Activated naive CD4-positive, alpha-beta T cell treated with anti-CD3 and anti-CD28 coated beads, Interleukin-2, amount 50 U/mL, for 16 hours (primary cell): ENCODE results near the gene IL22RA2.
A peak's percentile ranks its signal among the peaks of the same experiment; 100 is the strongest.
"Not testable (repeated sequence)": the region's sequence is repeated elsewhere in the genome, so short reads cannot be mapped to it uniquely, and the experiment has no call there.

Experiments
- DNase-seq: peaks from one replicate; pipeline ENCODE4 v3.0.0-alpha.2; 2020

IL22RA2 gene

DNA sequence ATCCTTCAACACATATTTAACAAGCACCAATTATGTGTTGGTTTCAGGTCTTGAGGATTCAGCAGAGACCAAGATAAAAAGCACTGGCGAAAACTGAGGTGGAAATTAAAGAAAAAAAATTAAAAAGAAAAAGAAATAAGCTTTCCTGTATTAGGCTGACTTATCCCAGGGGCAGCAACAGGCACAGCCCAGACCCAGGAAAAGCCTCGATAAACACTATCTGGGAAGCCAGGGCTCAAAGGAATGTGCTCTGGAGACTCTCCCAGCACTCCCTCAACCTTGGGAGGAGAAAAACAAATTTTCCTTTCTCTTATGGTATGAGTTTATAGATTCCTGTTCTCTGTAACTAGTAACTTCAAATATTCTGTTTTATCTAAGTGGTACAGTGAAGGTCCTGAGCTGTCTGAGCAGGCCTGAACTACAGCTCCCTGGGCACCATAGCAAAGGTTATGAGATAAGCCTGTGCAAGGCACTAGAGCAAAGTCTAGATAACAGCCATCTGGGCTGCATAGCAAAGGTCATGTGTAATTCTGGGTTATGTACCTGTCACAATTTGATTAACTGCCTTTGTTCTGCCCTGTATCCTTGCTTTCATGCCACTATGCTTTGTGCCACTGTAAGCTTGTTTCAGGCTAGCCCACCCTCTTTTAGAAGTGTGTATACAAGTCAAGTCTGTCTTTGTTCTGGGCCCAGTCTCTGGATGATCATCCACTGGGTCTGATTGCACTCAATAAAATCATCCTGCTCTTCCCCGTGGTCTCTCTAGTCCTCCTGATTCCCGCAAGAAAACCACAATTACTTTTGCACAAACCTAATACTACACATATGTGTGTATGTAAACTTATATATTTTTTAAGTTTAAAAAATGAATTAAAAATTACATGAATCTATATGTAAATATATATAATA lies 54.0 kb downstream of the IL22RA2 start:
- DNase-seq, result no peak

DNA sequence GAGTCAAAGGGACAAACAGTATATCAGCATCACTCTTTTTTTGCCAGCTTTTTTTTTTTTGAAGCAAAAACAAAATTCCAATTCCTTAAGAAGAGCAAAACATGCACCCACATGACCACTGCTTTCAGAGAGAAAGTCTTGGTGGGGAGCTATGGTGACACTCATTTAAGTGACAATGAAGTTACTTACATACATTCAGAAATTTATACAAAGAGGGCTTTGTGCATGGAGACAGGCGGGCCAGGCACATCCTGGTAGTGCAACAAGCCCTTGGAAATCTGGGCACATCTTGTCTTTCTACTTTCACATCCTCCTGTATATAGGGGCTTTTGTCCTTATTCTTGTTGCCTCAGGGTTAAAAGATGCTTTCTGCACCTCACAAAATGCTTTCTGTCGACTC lies 55.9 kb downstream of the IL22RA2 start:
- no peak for DNase-seq

DNA sequence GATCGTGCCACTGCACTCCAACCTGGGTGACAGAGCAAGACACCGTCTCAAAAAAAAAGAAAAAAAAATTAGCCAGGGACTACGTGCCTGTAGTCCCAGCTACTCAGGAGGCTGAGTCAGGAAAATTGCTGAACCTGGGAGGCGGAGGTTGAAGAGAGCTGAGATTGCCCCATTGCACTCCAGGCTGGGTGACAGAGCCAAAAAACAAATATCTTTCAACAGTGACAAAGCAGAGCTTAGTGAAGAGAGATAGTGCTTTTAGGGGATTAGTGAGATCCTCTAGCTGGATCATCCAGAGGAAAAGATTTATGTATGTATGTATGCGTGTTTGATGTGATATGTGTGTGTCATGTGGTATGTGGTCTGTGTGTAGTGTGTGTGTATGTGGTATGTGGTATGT lies 56.6 kb downstream of the IL22RA2 start:
- DNase-seq, result no peak

DNA sequence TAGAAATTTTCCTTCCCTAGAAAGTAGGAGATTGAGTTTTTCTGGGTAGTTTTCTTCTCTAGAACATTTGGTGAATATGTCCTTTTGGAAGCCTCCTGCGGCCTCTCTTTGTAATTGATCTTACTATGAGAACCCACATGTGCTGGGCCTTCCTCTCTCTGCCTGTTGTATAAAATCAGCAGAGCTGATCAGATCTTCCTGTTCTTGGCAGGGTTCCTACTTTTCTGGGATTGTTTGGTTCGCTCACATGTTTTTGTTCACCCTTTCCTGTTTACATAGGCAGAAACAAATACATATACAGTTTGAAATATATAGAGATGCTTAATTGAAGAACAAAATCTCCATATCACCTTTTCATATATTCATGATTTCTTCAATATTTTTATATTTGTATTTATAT lies 57.8 kb downstream of the IL22RA2 start:
- no peak for DNase-seq

DNA sequence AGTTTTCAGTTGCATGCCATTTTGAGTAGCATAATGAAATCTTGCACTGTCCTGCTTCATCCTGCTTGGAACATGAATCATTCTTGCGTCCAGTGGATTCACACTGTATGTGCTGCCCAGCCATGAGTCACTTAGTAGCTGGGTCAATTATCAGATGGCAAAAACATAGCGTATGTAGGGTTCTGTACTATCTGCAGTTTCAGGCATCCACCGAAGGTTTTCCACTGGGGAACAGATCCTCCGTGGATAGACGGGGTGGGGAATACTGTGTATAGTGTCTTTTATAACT lies 61.4 kb downstream of the IL22RA2 start:
- no peak for DNase-seq

DNA sequence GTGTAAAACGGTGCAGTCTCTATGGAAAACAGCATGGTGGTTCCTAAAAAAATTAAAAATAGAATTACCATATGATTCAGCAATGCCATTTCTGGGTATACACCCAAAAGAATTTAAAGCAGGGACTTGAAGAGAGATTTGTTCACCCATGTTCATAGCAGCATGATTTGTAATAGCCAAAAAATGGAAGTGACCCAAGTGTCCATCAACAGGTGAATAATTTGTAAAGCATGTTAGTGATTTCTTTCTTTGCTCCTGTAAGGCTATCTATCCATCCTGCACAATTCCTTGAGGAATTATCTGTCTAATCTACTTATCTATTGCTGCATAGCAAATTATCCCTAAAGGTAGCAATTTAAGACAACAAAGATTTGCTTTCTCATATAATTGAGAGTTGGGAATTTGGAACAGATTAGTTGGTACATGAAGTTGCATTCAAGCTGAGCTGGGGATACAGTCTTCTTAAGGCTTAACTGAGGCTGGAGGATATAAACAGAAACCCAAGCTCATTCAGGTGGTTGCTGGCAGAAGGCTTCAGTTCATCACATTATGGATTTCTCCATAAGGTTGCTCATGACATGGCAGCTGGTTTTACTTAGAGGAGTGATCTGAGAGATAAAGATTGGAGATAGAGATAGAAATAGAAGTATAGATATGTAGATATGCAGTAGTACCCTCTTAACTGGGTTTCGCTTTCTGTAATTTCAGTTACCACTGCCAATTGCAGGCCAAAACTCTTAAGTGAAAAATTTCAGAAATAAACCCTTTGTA lies 62.0 kb downstream of the IL22RA2 start:
- no peak for DNase-seq

DNA sequence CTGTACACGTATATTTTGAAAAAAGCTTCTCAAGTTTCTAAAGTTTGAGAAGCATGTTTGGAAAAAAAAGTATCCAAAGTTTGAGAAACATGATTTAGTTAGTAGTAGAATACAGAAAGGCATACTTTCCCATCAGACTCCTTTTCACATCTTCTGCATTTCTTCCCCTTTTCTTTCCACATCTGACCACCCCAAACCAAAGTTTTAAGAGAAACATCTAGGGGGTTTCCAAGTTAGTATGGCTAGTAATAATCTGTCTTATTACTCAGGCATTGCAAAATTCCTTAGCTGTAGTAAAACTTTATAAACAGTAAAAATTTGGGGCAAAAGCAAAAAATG lies 65.7 kb downstream of the IL22RA2 start:
- no peak for DNase-seq

DNA sequence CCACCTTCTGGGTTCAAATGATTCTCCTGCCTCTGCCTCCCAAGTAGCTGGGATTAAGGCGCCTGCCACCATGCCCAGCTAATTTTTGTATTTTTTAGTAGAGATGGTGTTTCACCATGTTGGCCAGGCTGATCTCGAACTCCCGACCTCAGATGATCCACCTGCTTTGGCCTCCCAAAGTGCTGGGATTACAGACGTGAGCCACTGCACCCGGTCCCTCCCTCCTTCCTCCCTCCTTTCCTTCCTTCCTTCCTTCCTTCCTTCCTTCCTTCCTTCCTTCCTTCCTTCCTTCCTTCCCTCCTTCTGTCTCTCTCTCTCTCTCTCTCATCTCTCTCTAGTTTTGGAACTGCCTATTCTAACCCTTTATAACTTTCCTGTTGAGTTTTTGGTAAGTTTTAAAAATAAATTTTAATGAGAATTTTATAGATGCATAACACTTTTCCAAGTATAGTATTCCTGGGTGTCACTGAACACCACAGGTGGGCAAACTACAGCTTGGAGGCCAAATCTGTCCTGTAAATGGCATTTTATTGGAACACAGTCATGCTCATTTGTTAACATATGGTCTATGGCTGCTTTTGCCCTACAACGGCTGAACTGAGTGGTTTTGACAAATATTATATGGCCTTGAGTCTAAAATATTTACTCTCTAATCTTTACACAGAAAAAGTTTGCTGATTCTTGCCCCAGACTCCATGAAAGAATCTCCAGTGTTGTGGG lies 66.2 kb downstream of the IL22RA2 start:
- DNase-seq, result not testable (repeated sequence)

DNA sequence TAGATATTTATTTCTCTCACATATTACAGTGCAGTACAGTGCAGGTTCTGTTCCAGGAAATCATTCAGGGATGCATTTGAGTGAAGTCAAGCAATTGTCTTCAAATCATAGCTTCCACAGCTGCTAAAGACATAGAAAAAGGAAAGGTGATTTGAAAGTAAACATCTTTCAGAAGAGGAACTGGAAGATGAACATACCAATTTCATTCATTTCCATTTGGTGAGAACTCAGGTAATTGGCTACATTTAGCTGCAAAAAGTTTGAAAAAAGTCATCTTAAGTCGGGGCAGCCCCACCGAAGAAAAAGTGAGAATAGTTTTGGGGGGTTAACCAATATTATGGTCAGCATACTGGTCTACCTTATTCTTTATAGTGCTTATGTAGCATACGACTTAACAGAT lies 67.3 kb downstream of the IL22RA2 start:
- no peak for DNase-seq

DNA sequence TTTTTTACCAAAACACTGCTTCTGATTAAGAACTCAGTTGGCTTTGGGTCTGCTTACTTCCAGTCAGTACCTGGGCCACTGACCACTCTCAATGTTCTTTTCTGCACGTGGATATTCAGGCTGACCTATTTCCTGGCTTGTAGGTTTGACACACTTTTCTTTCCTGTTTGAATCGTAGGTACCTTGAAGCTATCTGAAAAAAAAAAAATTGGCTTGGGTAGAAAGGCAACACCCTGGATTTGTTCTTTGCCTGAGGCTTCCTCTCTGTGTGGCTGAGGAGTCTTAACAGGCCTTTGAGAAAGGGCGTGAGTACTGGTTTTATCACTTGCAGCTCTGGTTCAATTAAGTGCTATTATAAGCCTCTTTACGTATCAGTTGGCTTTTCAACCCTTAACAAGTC lies 68.1 kb downstream of the IL22RA2 start:
- no peak for DNase-seq

DNA sequence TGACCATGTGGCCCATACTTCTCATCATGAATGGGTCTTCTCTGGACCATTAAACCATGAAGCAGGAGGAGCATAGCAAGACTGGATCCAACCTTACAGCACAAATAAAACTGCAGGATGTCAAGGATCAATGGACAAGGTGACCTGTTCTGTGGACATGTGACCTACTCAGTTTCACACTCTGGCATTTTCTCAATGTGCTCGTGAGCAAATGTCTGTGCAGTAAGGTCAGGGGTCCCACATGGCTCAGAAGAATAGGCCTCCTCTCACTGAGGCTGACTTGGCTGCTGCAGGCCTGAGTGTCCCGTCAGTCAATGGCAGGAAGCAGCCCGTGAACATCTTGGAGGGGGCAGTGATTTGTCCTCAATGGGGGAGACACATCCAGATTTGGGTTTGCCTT lies 68.5 kb downstream of the IL22RA2 start:
- no peak for DNase-seq

DNA sequence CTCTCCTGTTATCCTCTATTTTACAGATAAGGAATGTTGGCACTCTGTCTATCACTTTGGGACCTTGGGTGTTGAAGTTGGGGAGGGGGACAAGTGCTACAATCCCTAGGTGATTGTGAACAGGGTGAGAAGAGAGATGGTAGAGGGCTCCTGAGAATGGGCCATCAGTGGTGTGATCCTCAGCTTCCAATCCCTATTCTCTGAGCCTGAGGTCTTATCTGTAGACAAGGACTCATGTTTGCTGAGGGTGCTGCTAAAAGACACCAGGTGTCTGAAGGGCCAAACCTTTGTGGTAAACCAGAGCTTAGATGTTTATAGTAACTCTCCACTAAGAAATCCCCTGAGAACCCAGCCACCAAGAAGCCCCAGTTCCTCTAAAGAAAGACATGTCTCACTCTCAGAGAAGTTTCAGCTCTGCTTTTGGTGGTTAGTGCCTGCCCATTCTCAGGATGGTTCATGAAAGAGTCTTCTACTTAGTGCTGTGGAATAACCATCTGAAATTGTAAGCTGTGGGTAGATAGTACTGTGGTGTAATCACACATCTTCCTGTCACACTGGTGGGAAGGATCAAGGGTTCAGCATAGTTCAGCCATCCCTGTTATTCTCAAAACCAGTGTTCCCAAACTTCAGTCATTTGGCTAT lies 70.5 kb downstream of the IL22RA2 start:
- DNase-seq, result no peak

DNA sequence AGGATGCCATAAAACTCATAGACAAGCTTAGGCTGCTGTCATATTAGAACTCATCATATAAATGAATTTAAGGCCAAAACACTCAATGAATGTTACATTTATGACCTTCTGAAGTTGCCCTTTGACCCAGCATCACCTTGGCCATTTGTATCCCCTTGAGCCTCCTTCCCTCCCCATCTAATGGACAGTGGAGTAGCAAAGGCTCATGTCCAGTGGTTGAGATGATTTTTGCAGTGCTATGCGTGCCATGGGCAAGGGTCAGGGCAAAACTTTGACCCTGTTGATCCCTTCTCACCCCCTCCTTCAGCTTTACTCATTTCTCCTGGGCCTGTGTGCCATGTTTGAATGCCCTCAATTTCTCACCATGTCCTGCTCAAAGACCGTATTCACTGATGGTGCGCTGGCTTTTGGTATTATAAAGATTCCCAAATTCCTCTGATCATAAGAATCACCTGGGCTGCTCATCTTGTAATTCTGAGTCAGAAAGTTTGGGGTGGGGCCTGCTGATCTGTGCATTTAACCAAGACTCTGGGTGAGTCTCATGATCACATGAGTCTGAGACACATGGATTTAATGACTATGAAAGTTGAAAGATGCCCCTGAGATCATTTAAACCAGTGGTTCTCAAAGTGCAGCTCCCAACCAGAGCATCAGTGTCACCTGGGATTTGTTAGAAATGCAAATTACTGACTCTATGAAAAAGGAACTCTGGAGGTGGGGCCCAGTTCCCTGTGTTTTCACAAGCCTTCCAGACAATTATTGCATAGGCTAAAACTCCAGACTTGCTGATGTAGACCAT lies 71.2 kb downstream of the IL22RA2 start:
- DNase-seq, result no peak

DNA sequence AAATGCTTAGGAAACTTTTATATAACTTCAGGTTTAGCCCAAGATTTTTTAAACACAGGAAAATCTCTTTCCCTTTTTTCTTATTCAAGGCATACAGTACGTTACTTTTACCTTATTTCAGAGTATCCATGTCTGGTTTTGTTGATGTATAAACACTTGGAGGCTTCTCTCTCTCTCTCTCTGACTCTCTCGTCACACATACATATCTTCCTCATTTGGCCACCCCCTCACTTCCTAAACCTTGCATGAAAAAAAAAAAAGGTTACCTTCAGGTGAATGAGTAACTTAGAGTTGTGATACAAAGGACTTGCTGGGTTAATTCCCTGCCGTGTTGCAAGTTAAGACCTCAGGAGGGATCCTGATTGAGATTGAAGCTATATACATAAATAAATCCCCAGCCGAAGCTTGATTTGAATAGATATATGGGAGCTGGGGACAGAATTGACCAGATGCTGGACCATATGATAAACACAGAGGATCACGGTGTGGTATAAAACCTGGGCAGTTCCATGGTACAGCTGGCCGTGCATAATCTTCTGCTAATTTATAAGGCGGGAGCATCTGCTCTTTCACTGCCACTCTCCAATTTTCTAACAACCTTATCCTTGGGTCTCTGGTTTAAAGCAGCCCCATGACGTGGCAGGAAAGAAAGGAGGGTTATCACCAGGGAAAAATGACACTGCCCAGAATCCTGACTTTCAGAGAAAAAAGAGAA lies 73.6 kb downstream of the IL22RA2 start:
- DNase-seq, result no peak

DNA sequence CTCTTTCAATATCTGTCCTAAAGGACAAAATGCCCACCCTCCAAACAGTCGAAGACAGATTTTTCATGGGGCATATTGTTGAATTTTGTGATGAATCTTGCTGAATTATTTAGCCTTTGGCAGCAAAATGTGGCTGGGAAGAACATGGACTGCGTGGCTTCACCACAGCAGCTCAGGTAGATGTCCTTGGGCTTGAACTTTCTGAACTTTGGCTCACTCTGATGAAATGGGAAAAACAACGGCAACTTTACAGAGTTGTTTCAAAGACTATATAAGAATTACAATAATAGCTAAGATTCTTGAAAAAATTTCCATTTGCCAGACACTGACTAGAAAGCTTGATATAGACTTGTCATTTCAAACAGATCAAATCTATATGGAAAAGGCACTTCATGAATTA lies 75.9 kb downstream of the IL22RA2 start:
- DNase-seq, result no peak

DNA sequence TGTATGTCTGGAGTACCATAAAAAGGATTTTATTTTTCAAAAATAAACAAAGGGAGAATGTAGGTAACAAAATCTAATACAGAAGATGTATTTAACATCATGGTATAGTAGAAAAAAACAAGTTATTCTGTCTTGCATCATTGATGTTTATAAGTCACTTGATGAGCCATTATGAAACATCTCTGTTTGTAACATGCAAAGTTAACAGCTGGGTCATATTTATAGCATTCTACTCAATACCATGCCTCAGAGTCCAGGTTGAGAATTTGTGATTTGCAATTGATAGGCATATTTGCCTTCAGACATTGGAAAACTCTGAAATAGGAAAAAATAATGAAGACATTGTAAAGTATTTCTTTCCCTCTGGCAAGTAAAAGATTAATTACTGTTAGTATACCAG lies 76.4 kb downstream of the IL22RA2 start:
- DNase-seq, result no peak

DNA sequence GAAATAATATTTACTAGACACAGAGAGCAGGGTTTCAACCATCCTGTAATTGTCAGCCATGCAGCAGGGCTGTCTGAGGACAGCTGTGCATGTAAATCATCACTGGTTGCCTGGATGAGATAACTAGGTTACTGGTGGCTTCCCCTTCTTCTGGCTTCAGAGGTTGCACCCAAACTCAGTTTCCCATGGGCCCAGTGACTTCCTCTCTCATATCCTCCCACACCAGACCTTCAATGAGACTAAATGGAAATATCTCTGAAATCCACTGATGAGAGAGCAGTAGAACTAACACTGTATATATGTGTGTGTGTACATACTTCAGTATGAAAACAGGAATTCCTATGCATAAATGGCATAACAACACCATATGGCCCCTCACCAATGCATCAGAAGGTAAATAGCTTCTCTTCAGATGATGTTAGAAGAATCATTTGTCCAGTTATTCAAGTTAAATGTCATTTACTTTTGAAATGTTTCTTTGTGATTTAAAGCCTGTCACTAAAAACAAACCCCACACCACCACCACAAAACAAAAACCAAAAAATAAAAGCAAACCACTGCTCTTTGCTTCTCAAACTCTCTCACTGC lies 77.7 kb downstream of the IL22RA2 start:
- no peak for DNase-seq

DNA sequence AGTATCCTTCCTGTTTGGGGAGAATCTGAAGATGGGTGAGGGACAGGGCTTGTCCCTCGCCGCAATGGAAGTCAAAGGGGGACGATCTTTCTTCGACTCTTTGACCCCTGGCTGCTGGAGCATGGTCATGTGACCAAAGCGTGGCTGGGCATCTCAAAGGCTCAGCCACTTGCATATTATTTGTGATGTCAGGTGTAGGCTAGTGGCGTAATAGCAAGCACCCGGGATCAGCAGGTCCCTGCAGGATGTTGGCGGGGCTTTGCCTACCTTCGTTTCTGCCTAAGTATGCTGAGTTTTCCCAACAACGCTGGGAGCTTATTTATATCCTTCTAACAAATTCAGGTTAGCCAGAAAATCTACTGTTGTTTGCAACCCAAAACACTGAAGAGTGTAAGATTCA lies 78.4 kb downstream of the IL22RA2 start:
- no peak for DNase-seq

DNA sequence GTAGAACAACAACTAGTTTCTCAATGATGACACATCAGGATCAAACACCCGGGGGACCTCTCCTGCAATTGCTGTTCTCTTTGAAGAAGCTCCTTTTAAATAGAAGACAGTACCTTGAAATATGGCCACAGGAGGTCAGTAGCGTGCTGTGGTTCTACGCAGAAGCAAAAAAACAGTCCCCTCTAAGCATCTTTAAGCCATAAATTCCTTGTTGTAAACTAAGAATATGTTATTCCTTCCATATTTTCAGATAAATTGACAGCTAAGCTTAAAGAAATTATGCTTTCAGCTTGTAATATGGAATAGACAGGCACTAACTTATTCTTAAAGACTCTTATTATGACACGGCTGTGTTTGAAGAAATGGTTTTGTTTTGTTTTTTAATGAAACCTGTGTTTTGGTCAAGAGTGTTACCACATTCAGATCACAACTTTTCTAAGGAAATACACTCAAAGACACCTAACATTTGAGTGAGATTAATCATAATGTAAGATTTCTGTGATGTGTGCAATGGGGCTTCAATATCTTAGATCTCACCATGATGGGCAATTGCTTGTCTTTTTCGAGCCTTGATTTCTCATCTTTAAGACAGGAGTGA lies 78.9 kb downstream of the IL22RA2 start:
- peak; percentile 44 for DNase-seq
